Panc1 (cell line): ENCODE results near the gene HSPB7. TPM values are rescaled to one million over a fixed set of nuclear protein-coding genes. Genes with fewer than 3 reads are reported as not detected.

ENCODE experiments used
- ATAC-seq: fragments of 200-7000 bp; cut with Tn5 transposase; 2 replicates; pipeline ENCODE4 v1.9.1; 2020; ENCODE audit warnings: mild to moderate bottlenecking, moderate library complexity
- BruUV-seq: library from RNA; stranded (reverse); fragments of 400-500 nt; replicated peaks from 2 replicates; lab custom pipeline; 2021; lab: Mats Ljungman, UMichigan
- CTCF ChIA-PET: fragments of 300-600 bp; sonication (Branson Sonifier 250); formaldehyde crosslinking; loops from one replicate; lab custom pipeline; 2022; ENCODE audit warnings: antibody characterized with exemption; lab: Charles Lee
- POLR2A ChIA-PET: fragments of 300-600 bp; sonication (Branson Sonifier 250); formaldehyde crosslinking; loops from one replicate; lab custom pipeline; 2022; ENCODE audit warnings: antibody characterized with exemption; lab: Charles Lee
- DNase-seq: peaks from one replicate; pipeline ENCODE4 v3.0.0-alpha.2; 2010; ENCODE audit warnings: low read depth, low spot score
- H3K27ac ChIP-seq: 2 replicates; pipeline ENCODE4 v1.5.1; 2011; ENCODE audit warnings: mild to moderate bottlenecking, low read length, inconsistent platforms
- H3K27me3 ChIP-seq: fragments of 200-500 bp; sonication (Bioruptor generic); 2 replicates; pipeline ENCODE4 v1.6.0; 2014; ENCODE audit warnings: low read length, inconsistent platforms; ENCODE audit not compliant: control insufficient read depth, insufficient read depth
- H3K36me3 ChIP-seq: fragments of 200-500 bp; sonication (Bioruptor generic); 2 replicates; pipeline ENCODE4 v1.5.1; 2014; ENCODE audit warnings: inconsistent platforms, mild to moderate bottlenecking, low read length, moderate library complexity; ENCODE audit not compliant: control insufficient read depth, insufficient read depth
- H3K4me1 ChIP-seq: 2 replicates; pipeline ENCODE4 v1.5.1; 2011; ENCODE audit warnings: inconsistent platforms, mild to moderate bottlenecking, low read length, moderate library complexity; ENCODE audit not compliant: control insufficient read depth, insufficient read depth
- H3K4me3 ChIP-seq, 2 experiments: 2 replicates each; pipeline ENCODE4 v1.5.1; 2011 to 2012; ENCODE audit warnings: low read depth in 2 of 2, low read length in 2 of 2, mild to moderate bottlenecking in 2 of 2, inconsistent platforms in 1 of 2, moderate library complexity in 1 of 2
- H3K9me3 ChIP-seq: fragments of 200-500 bp; sonication (Bioruptor generic); 2 replicates; pipeline ENCODE4 v1.5.1; 2014; ENCODE audit warnings: low read depth, mild to moderate bottlenecking, inconsistent platforms, low read length, moderate library complexity; ENCODE audit not compliant: control insufficient read depth, insufficient read depth
- CTCF ChIP-seq: fragments of 450-650 bp; IDR thresholded peaks from 2 replicates; pipeline ENCODE4 v1.5.1; 2017; ENCODE audit warnings: mild to moderate bottlenecking
- POLR2AphosphoS5 ChIP-seq: IDR thresholded peaks from 2 replicates; pipeline ENCODE4 v1.6.1; 2012; ENCODE audit warnings: mild to moderate bottlenecking, low read depth, low read length, moderate library complexity
- SIN3A ChIP-seq: IDR thresholded peaks from 2 replicates; pipeline ENCODE4 v1.6.1; 2012; ENCODE audit warnings: low read depth, mild to moderate bottlenecking, low read length, moderate library complexity, borderline replicate concordance; ENCODE audit not compliant: insufficient read depth
- TCF7L2 ChIP-seq: IDR thresholded peaks from 2 replicates; pipeline ENCODE4 v1.6.1; 2011; ENCODE audit warnings: mild to moderate bottlenecking, low read depth, low read length, inconsistent platforms
- in situ Hi-C: cut with HindIII; loops from 2 replicates; pipeline ENCODE4 v1.10.0; 2016; ENCODE audit warnings: low sequenced_read_pairs, low pct_unique_long_range_greater_than_20kb
- intact Hi-C: fragments of 100-400 bp; cut with micrococcal nuclease; formaldehyde crosslinking; loops from one replicate; pipeline ENCODE4 v1.10.0; 2022; ENCODE audit not compliant: unreplicated experiment
- total RNA-seq: library from RNA; stranded (reverse); gene quantifications from one replicate; pipeline ENCODE4 v1.2.1, GENCODE V29; 2021; ENCODE audit not compliant: unreplicated experiment
- TF ChIP-seq, protein P1 (sequence below), 2 experiments: IDR thresholded peaks; 2 replicates each; pipeline ENCODE4 v1.6.1; 2011 to 2012; ENCODE audit warnings: low read depth in 2 of 2, control low read depth in 1 of 2, low read length in 1 of 2, mild to moderate bottlenecking in 1 of 2, moderate library complexity in 1 of 2; ENCODE audit not compliant: insufficient read depth in 1 of 2

The HSPB7 gene
- total RNA-seq, 1 experiment from 2014 or later: 0.10 TPM

- H3K4me1 ChIP-seq: no peaks in the 10 kb centered on the region
- no peak overlapping the region for H3K27ac ChIP-seq
- POLR2A ChIA-PET: no interaction called here
- in situ Hi-C loops (no loop called here), intact Hi-C loops (no loop called here)
- DNase-seq (no peak), ATAC-seq (no peak)
- no peak overlapping the region for H3K4me3 ChIP-seq
- CTCF ChIA-PET: no interaction called here
- peaks cover 9% of the 10 kb centered on the region; the same call in 1 of the 2 replicates for H3K9me3 ChIP-seq
- H3K27me3 ChIP-seq: no peaks in the 10 kb centered on the region
- no peaks in the 10 kb centered on the region for H3K36me3 ChIP-seq
- TF ChIP-seq POLR2AphosphoS5 (no peak), TCF7L2 (peak; percentile 24; the same call in 1 of the 2 replicates), CTCF (no peak), SIN3A (no peak)
- TF ChIP-seq, protein P1, sequence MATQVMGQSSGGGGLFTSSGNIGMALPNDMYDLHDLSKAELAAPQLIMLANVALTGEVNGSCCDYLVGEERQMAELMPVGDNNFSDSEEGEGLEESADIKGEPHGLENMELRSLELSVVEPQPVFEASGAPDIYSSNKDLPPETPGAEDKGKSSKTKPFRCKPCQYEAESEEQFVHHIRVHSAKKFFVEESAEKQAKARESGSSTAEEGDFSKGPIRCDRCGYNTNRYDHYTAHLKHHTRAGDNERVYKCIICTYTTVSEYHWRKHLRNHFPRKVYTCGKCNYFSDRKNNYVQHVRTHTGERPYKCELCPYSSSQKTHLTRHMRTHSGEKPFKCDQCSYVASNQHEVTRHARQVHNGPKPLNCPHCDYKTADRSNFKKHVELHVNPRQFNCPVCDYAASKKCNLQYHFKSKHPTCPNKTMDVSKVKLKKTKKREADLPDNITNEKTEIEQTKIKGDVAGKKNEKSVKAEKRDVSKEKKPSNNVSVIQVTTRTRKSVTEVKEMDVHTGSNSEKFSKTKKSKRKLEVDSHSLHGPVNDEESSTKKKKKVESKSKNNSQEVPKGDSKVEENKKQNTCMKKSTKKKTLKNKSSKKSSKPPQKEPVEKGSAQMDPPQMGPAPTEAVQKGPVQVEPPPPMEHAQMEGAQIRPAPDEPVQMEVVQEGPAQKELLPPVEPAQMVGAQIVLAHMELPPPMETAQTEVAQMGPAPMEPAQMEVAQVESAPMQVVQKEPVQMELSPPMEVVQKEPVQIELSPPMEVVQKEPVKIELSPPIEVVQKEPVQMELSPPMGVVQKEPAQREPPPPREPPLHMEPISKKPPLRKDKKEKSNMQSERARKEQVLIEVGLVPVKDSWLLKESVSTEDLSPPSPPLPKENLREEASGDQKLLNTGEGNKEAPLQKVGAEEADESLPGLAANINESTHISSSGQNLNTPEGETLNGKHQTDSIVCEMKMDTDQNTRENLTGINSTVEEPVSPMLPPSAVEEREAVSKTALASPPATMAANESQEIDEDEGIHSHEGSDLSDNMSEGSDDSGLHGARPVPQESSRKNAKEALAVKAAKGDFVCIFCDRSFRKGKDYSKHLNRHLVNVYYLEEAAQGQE (IDR thresholded peaks at IDR 0.05; ENCODE audit: insufficient read depth in 1 of 2, low read depth in 2 of 2, low read length in 1 of 2): no peak
- BruUV-seq: no TSS peak
Observed at GRCh38 chr1:15985611-15986297, 32.1 kb downstream of the HSPB7 start.

DNA sequence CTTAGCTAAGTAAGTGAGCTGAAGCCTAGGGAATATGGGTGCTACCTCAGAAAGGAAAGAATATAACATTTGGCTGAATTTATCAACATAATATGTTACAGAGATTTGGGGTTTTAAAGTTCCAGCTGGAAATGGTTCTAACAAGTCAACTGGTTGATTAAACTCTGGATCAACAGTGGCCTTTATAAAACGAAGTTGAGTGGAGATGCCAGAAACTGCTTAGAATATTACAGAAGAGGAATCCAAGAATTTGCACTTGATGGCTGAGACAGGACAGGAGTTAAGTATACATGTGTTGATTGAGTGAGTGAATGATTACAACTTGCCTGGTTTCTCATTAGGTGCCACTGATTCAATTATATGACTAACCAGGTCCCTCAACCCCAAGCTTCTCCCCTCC is 34.6 kb downstream of the HSPB7 start:
- DNase-seq: no peak
- ChIA-PET POLR2A (no interaction called here), CTCF (no interaction called here)
- Histone ChIP-seq H3K27me3 (no peaks in the 10 kb centered on the region), H3K27ac (no peak overlapping the region), H3K4me3 (no peak overlapping the region), H3K36me3 (no peaks in the 10 kb centered on the region), H3K9me3 (peaks cover 9% of the 10 kb centered on the region; the same call in 1 of the 2 replicates), H3K4me1 (no peaks in the 10 kb centered on the region)
- TF ChIP-seq TCF7L2: no peak
- TF ChIP-seq POLR2AphosphoS5: no peak
- TF ChIP-seq SIN3A: no peak
- no peak for TF ChIP-seq CTCF
- TF ChIP-seq, protein P1 (IDR thresholded peaks at IDR 0.05; ENCODE audit: insufficient read depth in 1 of 2, low read depth in 2 of 2, low read length in 1 of 2): no peak
- ATAC-seq: no peak
- intact Hi-C loops (no loop called here), in situ Hi-C loops (no loop called here)
- BruUV-seq: no TSS peak
